Upper lobe of left lung (tissue), 4 donors: ENCODE measurements around the gene HSPG2.

Experiments
- CTCF ChIP-seq, 6 experiments: fragments of 450-650 bp in 4 of 6; fragments of 200-600 bp in 2 of 6; sonication (generic) in 2 of 6; IDR thresholded peaks; one replicate each; pipeline ENCODE4 v1.5.1; 2016 to 2019; ENCODE audit warnings: antibody characterized with exemption in 6 of 6
- POLR2A ChIP-seq, 4 donors: fragments of 450-650 bp; IDR thresholded peaks; one replicate each; pipeline ENCODE4 v1.5.1; 2016 to 2017; ENCODE audit warnings: antibody characterized with exemption in 4 of 4, mild to moderate bottlenecking in 2 of 4
- POLR2AphosphoS5 ChIP-seq, 2 donors: sonication (generic); formaldehyde crosslinking; IDR thresholded peaks; one replicate each; pipeline ENCODE4 v1.5.1; 2017; ENCODE audit warnings: antibody characterized with exemption in 2 of 2

- TF ChIP-seq CTCF (IDR thresholded peaks at IDR 0.05) (no peak), POLR2A (IDR thresholded peaks at IDR 0.05) (no peak), POLR2AphosphoS5 (IDR thresholded peaks at IDR 0.05) (no peak)
Measured at GRCh38 chr1:21821385-21822019, 115.6 kb downstream of the HSPG2 start.
